Erythroblast (primary cell): ENCODE results near the gene GPR37L1.

Source experiments
- GATA1 ChIP-seq: IDR thresholded peaks from 2 replicates; pipeline ENCODE4 v1.6.1; 2011; ENCODE audit warnings: low read depth, mild to moderate bottlenecking, control low read depth, low read length, moderate library complexity
- POLR2A ChIP-seq: IDR thresholded peaks from 2 replicates; pipeline ENCODE4 v1.6.1; 2011; ENCODE audit warnings: mild to moderate bottlenecking, low read length

DNA sequence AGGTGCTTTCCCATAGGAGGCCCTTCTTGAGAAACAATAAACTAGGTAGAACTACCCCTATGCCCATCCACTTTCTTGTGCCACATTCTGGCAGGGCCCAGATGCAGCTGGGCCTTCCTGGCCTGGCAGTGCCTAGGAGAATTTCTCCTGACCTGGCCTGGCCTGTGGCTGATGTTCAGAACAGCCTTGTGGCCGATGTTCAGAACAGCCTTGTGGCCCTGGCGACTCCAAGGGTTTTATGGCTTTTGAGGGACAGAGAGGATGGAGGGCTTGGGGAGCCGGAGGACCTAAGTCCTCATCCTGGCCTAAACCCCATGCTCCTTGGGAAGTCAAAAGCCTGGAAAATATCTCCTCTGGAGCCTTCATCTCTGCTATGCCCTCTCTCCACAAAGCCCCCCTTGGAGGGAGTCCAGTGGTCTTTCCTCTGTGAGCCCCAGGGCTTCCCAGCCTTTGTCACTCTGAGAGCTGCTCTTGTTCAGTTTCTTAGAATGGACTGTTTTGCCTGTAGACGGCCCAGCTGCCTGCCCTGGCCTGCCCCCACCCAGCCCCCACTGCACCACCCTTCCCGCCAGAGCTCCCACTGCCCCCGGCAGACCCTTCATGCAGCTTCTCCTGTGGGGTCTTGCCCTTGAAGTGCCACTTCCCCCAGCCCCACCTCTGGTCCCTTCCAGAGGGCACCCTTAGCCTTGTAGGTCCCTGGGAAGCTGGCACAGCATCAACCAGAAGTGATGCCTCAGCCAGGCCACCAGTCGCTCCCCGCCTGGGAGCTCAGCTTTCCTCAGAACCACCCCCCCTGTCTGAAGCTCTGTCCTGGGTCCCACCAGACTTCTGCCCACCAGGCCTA, 7.0 kb downstream of the GPR37L1 start:
- TF ChIP-seq POLR2A, result no peak
- no peak for TF ChIP-seq GATA1
